ENCODE data around the gene OCA2.
"Not testable (repeated sequence)": the region's sequence is repeated elsewhere in the genome, so short reads cannot be mapped to it uniquely, and the experiment has no call there.

Gene OCA2

GRCh38 chr15:28098766-28099554 is at the start of gene OCA2:
Gene OCA2 (minus strand): TSS chr15:28099315. CDS start chr15:28081874, 17,441 bp downstream.
- DNase-seq = peak; percentile 56

GRCh38 chr15:28147801-28148200 is 48.7 kb upstream of the OCA2 start:
- DNase-seq = no peak

GRCh38 chr15:28145419-28145818 is 46.3 kb upstream of the OCA2 start:
- DNase-seq = not testable (repeated sequence)

GRCh38 chr15:28140062-28140461 is 40.9 kb upstream of the OCA2 start:
- no peak for DNase-seq

GRCh38 chr15:28137408-28138039 is 38.4 kb upstream of the OCA2 start:
- not testable (repeated sequence) for DNase-seq

- not testable (repeated sequence) for DNase-seq
Observed at GRCh38 chr15:28136236-28136904, 37.3 kb upstream of the OCA2 start.

- DNase-seq = no peak
Observed at GRCh38 chr15:28133281-28133680, 34.2 kb upstream of the OCA2 start.

- DNase-seq = no peak
Observed at GRCh38 chr15:28132524-28133275, 33.6 kb upstream of the OCA2 start.

- no peak for DNase-seq
Observed at GRCh38 chr15:28131946-28132345, 32.8 kb upstream of the OCA2 start.

- no peak for DNase-seq
Observed at GRCh38 chr15:28131400-28131799, 32.3 kb upstream of the OCA2 start.

GRCh38 chr15:28130651-28131050 is 31.5 kb upstream of the OCA2 start:
- no peak for DNase-seq

GRCh38 chr15:28129231-28129848 is 30.2 kb upstream of the OCA2 start:
- DNase-seq = no peak

GRCh38 chr15:28128031-28128430 is 28.9 kb upstream of the OCA2 start:
- no peak for DNase-seq

GRCh38 chr15:28127036-28127435 is 27.9 kb upstream of the OCA2 start:
- DNase-seq = no peak

GRCh38 chr15:28125673-28126651 is 26.8 kb upstream of the OCA2 start:
- no peak for DNase-seq

GRCh38 chr15:28124841-28125240 is 25.7 kb upstream of the OCA2 start:
- DNase-seq = no peak

GRCh38 chr15:28123408-28124023 is 24.4 kb upstream of the OCA2 start:
- DNase-seq = peak; percentile 41

GRCh38 chr15:28122038-28122949 is 23.2 kb upstream of the OCA2 start:
- no peak for DNase-seq

GRCh38 chr15:28121577-28121976 is 22.5 kb upstream of the OCA2 start:
- not testable (repeated sequence) for DNase-seq

GRCh38 chr15:28120359-28120640 is 21.2 kb upstream of the OCA2 start:
- DNase-seq = no peak

Data from NCI-H524 treated with DMSO at 0.1 percent for 48 hours (cell line).